ENCODE data around the gene XYLT1.

The XYLT1 gene

DNA sequence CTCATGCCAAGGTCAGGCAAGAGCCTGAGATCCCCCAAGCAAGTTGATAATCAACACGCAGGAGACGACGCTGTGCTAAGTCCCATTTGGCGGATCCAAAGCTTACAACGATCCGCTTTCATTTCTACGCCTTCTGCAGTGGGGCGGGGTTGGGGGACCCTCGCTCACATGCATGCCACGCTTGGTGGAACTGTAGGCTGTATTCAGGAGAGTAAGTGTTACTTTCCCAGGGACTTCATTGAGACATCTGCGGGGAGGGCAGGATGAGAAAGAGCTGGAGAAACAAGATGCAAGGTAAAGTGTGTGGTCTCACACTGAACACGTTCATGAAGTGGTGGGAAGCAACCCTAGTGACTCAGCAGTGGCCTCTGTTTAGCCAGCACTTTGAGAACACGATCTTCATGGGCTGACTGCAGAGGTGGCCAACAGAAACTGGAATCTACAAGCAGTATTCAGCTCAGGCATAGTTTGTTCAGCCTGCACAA, 100.5 kb downstream of the XYLT1 start:
- no peak for DNase-seq

DNA sequence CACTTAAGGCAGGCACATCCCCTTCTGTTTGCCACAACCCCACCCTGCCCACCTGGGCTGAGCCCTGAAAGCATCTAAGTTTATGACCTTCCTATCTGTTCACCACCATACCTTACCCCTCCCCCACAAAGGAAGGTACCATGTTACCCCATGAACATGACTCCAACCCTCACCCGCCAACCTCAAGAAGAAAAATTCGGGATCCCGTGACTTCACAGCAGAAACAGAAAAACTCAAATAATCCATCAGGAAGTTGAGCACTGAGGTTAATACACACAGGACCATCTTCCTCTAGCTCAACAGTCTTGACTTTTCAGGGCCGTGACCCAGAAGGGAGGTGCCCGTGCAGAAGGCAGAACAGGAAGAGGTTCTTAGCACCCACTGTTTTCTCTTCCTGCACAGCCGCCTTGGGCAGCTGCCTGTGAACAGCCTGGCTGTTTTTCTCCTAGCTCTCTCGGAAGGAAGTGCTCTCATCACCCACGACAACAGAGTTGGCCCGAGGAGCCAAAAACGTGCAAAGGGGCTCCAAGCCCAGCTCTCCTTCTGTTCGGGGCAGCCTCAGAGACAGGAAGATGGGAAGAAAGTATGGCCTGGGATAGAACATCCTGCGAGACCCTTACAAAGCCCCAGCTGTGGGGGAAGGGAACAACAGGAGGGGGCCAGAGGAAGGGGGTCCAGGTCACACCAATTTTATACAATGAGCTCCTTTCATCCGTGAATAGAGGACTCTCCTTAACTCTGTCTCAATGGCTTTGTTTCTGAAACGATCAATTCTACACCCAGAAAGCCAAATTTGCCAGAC, 101.1 kb downstream of the XYLT1 start:
- no peak for DNase-seq

DNA sequence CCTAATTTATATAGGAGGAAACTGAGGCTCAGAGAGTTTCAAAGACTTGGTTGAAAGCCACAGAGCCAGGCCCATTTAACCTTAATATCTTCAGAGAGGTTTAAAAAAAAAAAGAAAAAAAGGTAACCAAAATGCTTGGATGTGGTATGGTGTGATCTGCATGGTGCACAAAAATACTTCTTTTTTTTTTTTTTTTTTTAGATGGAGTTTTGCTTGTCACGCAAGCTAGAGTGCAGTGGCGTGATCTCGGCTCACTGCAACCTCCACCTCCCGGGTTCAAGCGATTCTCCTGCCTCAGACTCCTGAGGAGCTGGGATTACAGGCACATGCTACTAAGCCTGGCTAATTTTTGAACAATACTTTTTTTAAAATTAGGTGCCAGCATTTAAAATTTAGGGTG, 101.8 kb downstream of the XYLT1 start:
- DNase-seq, result no peak

DNA sequence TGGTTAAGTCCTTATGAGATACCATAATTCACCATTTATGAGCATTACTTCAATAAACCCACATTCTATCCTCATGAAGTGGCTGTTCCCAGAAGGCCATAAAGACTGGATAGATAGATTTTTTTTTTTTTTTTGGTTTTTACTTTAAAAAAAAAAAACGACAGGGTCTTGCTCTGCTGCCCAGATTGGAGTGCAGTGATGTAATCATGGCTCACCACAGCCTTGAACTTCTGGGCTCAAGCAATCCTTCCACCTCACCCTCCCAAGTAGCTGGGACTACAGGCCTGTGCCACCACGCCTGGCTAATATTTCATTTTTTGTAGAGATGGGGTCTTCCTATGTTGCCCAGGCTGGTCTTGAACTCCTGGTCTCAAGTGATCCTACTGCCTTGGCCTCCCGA, 102.3 kb downstream of the XYLT1 start:
- DNase-seq, result no peak

DNA sequence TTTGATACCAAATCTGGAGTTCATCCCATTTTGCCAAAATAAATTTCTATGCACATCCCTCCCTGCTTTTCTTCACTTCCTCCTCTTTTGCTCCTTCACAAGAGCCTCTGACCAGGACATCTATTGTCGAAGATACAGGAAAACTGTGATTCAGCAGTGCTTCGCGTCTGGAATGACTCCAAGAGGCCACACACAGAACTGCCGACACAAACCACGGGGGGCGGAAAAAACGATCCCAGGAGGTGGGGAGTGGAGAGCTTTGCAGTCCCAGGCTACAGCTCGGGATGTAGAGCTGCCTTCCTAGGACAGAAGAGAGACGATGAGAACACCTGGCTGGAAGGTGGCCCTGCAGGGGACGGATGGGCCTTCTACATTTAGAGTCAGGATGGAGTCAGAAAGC, 102.8 kb downstream of the XYLT1 start:
- no peak for DNase-seq

- DNase-seq, result no peak
These were observed 103.7 kb downstream of the XYLT1 start for GRCh38 chr16:17367036-17367435.

DNA sequence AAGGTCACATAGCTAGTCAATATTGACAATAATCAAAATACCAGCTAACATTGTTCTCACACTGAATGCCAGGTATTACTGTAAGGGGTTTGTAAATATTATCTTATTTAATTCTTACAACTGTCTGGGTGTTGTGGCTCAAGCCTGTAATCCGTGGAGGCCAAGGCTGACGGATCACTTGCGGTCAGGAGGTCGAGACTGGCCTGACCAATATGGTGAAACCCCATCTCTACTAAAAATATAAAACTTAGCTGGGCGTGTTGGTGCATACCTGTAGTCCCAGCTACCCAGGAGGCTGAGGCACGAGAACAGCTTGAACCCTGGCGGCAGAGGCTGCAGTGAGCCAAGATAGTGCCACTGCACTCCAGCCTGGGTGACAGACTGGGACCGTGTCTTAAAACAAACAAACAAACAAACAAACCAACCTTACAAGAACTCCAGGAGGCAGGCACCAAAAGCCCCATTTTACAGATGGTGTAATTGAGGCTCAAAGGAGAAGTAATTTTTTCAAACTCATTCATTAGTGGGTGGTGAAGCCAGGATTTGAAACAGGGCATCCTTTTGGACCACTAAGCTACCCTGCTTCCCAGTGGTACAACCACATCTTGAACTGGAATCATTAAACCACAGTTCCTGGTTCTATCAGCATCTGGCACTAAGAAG, 104.3 kb downstream of the XYLT1 start:
- DNase-seq, result no peak

DNA sequence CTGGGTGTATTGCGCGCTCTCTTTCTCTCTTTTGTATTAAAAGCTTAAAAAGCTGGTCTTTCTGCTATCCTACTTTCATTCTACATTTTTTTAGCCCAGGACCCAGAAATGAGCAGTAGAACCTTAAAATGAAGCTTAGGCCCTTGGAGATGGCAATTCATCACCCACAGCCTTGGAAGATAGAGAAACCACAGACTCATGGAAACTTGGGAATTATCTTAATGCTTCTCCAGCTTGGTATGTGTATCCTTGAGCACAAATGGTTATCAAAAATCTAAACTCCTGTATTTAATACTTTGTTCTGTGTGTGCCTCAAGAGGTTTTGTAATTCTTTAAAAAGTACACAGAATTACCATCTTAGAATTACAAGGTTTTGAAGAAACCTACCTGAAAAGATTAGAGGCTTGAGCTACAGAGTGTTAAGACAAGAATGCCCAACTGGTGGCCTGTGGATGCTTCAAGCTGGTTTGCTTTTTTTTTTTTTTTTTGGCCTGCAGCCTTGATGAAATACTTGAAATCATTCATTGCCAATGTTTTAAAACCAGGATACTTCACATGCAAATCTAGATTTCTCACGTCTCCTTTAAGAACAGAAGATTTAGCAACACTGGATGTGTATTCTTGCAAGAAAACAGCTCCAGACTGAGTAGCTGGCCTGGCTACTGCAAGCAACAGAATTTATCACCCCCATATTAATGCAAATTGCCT, 105.0 kb downstream of the XYLT1 start:
- DNase-seq, result no peak

DNA sequence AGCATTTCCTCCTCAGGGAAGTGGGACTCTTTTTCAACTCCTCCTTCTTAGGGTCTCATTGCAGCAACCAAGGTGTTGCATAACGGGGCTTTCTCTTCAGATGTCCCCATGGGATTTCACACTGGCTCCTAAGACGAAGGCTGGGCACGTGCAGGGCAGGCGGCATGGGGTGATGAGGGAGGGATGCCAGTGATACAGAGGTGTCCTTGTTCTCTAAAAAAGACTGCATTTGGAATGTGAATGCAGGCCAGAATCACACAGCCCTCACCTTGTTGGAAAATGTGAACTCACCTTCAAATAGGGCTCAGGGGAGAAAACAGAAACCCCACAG, 105.6 kb downstream of the XYLT1 start:
- no peak for DNase-seq

GRCh38 chr16:17364319-17365210, 106.2 kb downstream of the XYLT1 start:
- DNase-seq, result no peak

DNA sequence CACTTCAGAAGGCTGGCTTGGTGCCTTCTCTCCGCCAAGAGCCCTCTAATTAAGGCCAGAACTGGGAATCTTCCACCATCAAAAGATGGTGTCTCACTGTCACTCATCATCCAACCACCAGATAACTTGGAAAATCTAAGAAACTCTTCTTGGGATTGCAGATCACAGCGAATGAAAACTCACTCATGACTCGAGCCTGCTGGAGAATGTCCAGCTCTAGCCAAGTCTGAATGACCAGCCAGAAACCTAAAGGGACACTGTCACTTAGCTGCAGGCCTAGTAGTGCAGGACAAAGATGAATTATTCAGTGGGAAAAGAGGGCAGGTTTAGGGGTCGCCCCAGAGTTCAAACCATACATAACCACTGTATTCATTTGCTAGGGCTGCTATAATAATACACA, 107.8 kb downstream of the XYLT1 start:
- no peak for DNase-seq

DNA sequence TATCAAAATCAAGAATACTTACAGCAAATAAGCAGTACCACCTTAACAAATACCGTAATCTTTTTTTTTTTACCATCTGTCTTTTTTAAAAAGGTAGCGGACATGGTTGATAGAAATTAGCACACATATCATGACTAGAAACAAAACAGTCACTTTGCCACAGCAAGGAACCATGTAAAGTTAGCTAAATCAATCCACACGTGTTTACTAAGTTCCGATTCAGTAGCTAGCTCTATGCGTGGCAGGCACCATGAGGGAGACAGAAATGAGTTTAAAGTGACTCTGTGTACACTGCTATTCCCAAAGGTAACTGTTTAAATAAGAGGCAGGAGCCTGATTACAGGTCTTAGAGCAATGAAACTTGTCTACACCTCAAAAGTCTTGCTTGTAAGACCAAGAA, 108.6 kb downstream of the XYLT1 start:
- no peak for DNase-seq

- no peak for DNase-seq
These were observed 110.1 kb downstream of the XYLT1 start for GRCh38 chr16:17360693-17361122.

DNA sequence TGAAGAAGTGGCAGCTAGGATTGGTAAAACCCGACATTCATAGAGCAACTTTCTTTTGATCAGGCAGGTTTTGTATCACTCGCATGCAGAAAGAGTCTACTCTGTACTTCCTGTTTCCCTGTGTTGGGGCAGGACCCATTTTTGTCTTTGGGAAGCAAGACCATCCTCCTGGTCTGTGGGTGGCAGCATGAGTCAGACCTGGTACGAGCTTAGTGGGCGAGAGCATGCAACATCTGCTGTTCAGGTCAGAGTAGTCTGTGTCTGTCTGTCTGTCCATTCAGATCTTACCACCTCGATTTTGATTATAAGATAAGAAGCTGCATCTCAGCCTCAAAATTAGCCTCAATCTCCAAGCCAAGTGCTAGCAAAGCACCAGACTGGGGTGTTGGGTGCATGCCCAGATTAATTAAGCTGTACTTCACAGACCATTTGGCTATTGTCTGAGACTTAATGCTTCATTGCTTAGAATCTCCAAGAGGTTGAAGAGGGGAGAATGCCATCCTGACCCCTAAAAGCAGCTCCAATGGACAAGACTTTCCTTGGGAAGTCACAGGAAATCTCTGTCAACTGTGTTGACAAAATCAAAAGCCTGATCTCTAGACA, 110.9 kb downstream of the XYLT1 start:
- no peak for DNase-seq

GRCh38 chr16:17358846-17359245, 111.9 kb downstream of the XYLT1 start:
- no peak for DNase-seq

GRCh38 chr16:17358355-17358754, 112.4 kb downstream of the XYLT1 start:
- DNase-seq, result no peak

GRCh38 chr16:17357307-17358062, 113.3 kb downstream of the XYLT1 start:
- no peak for DNase-seq

DNA sequence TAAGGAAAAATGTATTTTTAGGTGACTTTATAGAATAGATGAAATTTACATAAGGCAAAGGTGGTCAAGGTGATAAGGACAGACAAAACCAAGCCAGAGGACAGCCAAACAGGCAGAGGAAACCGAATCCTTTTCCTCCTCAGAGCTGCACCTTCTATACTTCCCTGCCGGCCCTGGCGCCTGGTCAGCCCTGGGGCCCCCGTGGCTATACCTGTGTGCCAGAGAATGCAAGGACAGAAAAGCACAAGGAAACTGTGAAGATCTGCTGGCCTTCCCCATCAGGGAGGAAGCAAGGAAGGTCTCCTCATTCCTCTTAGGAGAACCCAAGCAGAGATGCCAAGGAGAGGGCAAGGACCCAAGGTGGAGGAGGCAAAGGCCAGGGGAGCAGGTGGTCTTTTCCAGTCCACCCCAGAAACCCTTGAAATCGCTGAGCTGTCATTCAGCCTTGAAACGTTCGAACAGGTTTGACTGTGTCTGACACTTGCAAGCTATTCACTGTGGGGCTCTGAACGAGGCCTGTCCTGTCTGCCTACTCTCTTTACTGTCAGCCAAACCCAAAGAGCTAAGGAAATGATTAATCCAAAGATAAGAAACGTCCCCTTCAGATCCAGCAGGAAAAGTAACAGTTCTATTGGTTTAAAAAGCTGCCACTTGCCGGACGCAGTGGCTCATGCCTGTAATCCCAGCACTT, 114.4 kb downstream of the XYLT1 start:
- no peak for DNase-seq

- no peak for DNase-seq
These were observed 116.1 kb downstream of the XYLT1 start for GRCh38 chr16:17354685-17355084.

DNA sequence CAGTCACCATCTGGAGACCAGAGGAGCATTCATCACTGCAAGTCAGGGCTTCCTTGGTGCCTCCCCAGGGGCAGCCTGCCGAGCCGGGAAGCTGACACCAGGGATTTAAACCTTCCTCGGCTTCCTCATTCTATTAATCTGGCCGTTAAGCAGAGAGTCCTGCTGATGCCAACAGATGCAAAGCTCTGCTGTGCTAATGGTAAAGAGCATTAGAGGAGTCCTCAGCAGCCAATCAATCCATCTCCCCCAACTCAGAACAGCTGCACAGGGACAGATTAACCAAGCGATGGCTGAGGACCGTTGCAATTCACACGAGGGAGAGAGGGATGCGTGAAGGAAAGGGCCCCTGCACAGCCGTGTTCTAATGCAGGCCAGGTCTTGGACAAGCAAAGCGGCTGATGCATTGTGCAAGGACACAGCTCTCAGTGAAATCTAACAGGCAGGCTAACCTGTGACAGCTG, 116.6 kb downstream of the XYLT1 start:
- no peak for DNase-seq

DNA sequence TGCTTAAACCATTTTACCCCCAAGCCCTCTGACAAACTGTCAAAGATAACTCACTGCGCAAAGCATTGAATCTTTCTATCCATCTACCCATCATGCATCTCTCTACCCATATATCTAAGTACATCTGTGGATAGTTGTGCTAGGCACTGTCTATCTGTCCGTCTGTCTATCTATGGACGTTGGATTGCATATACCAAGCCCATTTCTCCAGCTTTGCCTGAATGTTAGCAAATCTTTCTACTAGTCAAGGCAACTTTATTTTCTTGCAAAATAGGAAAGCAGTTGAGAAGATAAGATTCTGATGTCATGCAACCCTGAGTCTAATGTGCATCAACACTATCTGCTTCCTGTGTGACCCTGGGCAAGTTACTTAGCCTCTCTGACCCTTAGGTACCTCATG, 117.2 kb downstream of the XYLT1 start:
- no peak for DNase-seq

Data from NCI-H1048 (cell line).